Esophagus muscularis mucosa (tissue), 4 donors: ENCODE data around the gene UPP2. TPM values are rescaled to one million over a fixed set of nuclear protein-coding genes. Genes with fewer than 3 reads are reported as not detected.

Experiments
- DNase-seq: peaks from one replicate; pipeline ENCODE4 v3.0.0-alpha.2; 2017; ENCODE audit errors: extremely low spot score
- H3K27ac ChIP-seq, 4 donors: fragments of 200-600 bp; sonication (generic); replicated peaks in 1 of 4; 1 replicate in 3 of 4; 2 replicates in 1 of 4; pipeline ENCODE4 v1.5.1; 2016 to 2019; ENCODE audit warnings: mild to moderate bottlenecking in 1 of 4
- H3K27me3 ChIP-seq, 4 donors: fragments of 200-600 bp; sonication (generic); one replicate each; pipeline versions ENCODE4 v1.5.1 to v1.6.0; 2016 to 2019
- H3K36me3 ChIP-seq, 4 donors: fragments of 200-600 bp; sonication (generic); one replicate each; pipeline ENCODE4 v1.5.1; 2016 to 2019
- H3K4me1 ChIP-seq, 4 donors: fragments of 200-600 bp; sonication (generic); one replicate each; pipeline ENCODE4 v1.5.1; 2016 to 2019
- H3K4me3 ChIP-seq, 4 donors: fragments of 200-600 bp; sonication (generic); 1 replicate in 2 of 4; 2 replicates in 2 of 4; pipeline ENCODE4 v1.5.1; 2016 to 2019; ENCODE audit warnings: mild to moderate bottlenecking in 4 of 4, moderate library complexity in 1 of 4
- H3K9me3 ChIP-seq, 4 donors: fragments of 200-600 bp; sonication (generic); 1 replicate in 3 of 4; 2 replicates in 1 of 4; pipeline ENCODE4 v1.5.1; 2016 to 2019
- EP300 ChIP-seq: sonication (generic); formaldehyde crosslinking; IDR thresholded peaks from one replicate; pipeline ENCODE4 v1.6.1; 2017; ENCODE audit warnings: antibody characterized with exemption
- POLR2A ChIP-seq: fragments of 450-650 bp; IDR thresholded peaks from one replicate; pipeline ENCODE4 v1.6.1; 2017; ENCODE audit warnings: antibody characterized with exemption, moderate library complexity, mild to moderate bottlenecking, low read depth
- POLR2AphosphoS5 ChIP-seq, 2 donors: sonication (generic); formaldehyde crosslinking; IDR thresholded peaks; one replicate each; pipeline ENCODE4 v1.6.1; 2017; ENCODE audit warnings: antibody characterized with exemption in 2 of 2
- WGBS: methylation state at CpG from one replicate; pipeline ENCODE4 v1.1.5; 2018; 5-methylcytosine and 5-hydroxymethylcytosine counted together
- intact Hi-C: fragments of 100-400 bp; cut with DNase I; formaldehyde crosslinking; loops from one replicate; pipeline ENCODE4 v1.15.1; 2023
- total RNA-seq, 4 donors: library from RNA; depleted of rRNA; stranded (reverse); fragments of >200 nt; gene quantifications; one replicate each; pipeline versions ENCODE4 v1.1.0 to v1.2.1, GENCODE V29; 2016
- TF ChIP-seq, protein P1 (sequence below), 3 experiments: fragments of 200-600 bp in 2 of 3; fragments of 450-650 bp in 1 of 3; sonication (generic) in 2 of 3; IDR thresholded peaks; one replicate each; pipeline ENCODE4 v1.5.1; 2017 to 2019; ENCODE audit warnings: antibody characterized with exemption in 3 of 3, mild to moderate bottlenecking in 2 of 3, moderate library complexity in 1 of 3

The UPP2 gene
- total RNA-seq, 4 donors from 2014 or later, result not detected

DNA sequence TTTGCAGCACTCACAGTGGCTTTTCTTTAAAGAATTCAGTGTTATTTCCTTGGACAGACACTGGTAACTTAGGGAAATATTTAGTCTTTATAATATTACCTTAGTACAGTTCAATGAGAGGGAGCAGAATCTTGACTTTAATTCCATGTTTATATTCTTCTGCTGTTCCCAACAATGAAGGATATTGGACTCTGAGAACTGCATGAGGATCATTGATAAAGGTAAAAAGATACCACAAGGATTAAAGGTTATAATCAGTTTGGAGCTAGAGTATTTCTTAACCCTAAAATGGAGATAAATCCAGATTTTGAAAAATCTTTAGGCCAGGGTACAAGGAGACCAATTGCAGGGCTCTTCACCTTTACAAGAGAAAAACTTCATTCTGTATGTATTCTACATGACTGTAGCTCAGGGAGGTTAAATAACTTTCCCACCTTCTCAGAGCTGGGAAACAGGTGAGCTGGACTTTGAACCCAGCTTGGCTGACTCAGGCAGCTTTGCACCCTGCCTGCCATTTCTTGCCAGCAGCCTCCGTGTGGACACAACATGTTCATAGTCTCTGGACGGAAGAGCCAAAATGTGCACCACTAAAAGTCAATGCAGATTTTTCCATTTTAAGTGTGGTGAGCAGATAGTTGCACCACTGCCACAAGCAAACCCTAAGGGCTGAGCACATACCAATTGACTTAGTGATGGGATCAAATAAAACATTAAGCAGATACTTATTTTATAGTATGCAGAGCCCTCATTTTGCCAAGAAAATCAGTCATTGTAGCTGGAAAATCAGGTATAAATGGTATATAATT is 26.7 kb downstream of the UPP2 start:
- Histone ChIP-seq H3K4me1 (no peaks in the 10 kb centered on the region), H3K36me3 (no peaks in the 10 kb centered on the region), H3K27ac (no peak overlapping the region), H3K27me3 (no peaks in the 10 kb centered on the region), H3K9me3 (no peaks in the 10 kb centered on the region), H3K4me3 (no peak overlapping the region)
- TF ChIP-seq, protein P1, sequence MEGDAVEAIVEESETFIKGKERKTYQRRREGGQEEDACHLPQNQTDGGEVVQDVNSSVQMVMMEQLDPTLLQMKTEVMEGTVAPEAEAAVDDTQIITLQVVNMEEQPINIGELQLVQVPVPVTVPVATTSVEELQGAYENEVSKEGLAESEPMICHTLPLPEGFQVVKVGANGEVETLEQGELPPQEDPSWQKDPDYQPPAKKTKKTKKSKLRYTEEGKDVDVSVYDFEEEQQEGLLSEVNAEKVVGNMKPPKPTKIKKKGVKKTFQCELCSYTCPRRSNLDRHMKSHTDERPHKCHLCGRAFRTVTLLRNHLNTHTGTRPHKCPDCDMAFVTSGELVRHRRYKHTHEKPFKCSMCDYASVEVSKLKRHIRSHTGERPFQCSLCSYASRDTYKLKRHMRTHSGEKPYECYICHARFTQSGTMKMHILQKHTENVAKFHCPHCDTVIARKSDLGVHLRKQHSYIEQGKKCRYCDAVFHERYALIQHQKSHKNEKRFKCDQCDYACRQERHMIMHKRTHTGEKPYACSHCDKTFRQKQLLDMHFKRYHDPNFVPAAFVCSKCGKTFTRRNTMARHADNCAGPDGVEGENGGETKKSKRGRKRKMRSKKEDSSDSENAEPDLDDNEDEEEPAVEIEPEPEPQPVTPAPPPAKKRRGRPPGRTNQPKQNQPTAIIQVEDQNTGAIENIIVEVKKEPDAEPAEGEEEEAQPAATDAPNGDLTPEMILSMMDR (IDR thresholded peaks at IDR 0.05), result no peak
- TF ChIP-seq POLR2AphosphoS5 (IDR thresholded peaks at IDR 0.05) (no peak), EP300 (no peak), POLR2A (no peak)
- no peak for DNase-seq
- 73% methylated on average over 2 of the region's 2 CpGs for WGBS
- intact Hi-C loops, result no loop called here

DNA sequence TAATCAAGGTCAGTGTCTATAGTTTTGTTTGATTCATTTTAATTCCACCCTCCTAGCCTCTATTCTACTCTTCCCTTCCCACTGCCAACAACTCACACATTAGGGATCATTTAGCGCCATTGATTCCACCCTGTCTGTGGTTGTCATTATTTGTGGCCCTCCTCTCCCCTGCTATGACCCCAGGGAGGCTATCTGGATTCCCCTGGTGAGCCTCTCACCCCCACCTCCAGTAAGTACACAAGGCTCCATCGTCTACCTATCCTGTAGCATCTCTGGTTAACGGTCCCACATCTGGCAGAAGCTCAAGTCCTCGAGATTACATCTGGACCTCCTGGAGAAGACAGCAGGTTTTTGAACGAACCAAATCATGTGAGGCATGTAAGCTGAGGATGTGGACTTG is 27.4 kb downstream of the UPP2 start:
- no peak overlapping the region for H3K4me3 ChIP-seq
- H3K27me3 ChIP-seq, result no peaks in the 10 kb centered on the region
- H3K4me1 ChIP-seq, result no peaks in the 10 kb centered on the region
- no peak overlapping the region for H3K27ac ChIP-seq
- 85% methylated on average over 5 of the region's 5 CpGs for WGBS
- intact Hi-C loops, result no loop called here
- no peaks in the 10 kb centered on the region for H3K9me3 ChIP-seq
- TF ChIP-seq, protein P1 (IDR thresholded peaks at IDR 0.05), result no peak
- TF ChIP-seq POLR2A (no peak), POLR2AphosphoS5 (IDR thresholded peaks at IDR 0.05) (no peak), EP300 (no peak)
- H3K36me3 ChIP-seq, result no peaks in the 10 kb centered on the region
- no peak for DNase-seq

DNA sequence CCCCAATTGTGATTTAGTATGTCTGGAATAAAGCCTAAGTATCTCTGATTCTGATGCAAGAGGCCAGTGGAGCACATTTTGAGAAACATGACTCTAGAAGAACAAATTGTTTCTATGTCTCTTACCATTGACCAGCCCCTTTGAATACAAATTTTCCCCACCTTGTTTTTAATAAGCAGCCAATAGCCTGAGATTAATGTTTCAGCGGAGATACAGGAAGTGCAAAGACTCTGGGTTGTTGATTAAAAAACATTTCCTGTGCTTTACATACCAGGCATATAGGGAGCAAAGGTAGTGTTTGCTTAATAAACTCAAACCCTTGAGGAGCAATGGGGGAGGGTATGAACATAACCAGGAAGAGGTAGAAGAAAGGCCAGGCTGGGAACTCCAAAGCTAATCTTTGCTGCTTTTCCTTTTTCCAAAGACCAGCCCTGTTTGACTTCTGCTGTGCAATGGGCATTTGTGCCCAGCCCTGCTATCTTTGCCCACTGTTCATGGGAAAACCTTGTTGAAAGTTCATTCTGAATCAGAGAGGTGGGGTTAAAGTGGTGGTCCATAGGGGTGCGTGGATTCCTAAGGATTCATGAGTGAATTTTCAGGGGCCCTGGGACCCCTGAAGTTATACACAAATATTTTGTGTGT is 29.3 kb downstream of the UPP2 start:
- TF ChIP-seq POLR2AphosphoS5 (IDR thresholded peaks at IDR 0.05) (no peak), POLR2A (no peak), EP300 (no peak)
- TF ChIP-seq, protein P1 (IDR thresholded peaks at IDR 0.05), result no peak
- intact Hi-C loops, result no loop called here
- DNase-seq, result no peak
- Histone ChIP-seq H3K27ac (no peak overlapping the region), H3K4me3 (no peak overlapping the region), H3K36me3 (no peaks in the 10 kb centered on the region), H3K9me3 (no peaks in the 10 kb centered on the region), H3K27me3 (no peaks in the 10 kb centered on the region), H3K4me1 (no peaks in the 10 kb centered on the region)
- 100% methylated on average over 2 of the region's 2 CpGs for WGBS

DNA sequence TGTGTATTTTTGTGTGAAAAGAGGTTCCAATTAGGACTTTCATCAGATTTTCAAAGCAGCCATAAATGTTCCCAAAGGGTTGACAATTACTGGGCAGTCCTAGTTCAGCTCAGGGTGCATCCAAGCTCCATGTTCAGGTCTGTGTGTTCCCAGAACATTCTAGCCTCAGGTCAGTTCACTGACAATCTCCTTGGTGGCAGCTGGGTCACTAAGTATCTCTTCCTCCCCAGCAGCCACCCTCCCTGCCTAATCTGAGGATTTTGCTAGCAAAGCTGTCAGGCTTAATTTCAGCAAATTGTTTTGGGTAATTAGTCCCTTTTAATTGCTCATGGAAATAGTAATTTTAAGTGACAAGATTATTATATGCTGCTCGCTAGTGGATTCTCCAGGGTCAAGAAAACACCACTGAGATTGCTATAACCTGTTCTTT is 29.8 kb downstream of the UPP2 start:
- Histone ChIP-seq H3K27me3 (no peaks in the 10 kb centered on the region), H3K27ac (no peak overlapping the region), H3K4me3 (no peak overlapping the region), H3K4me1 (no peaks in the 10 kb centered on the region), H3K9me3 (no peaks in the 10 kb centered on the region), H3K36me3 (no peaks in the 10 kb centered on the region)
- WGBS, result 86% methylated on average over 1 of the region's 1 CpG
- TF ChIP-seq POLR2A (no peak), POLR2AphosphoS5 (IDR thresholded peaks at IDR 0.05) (no peak), EP300 (no peak)
- TF ChIP-seq, protein P1 (IDR thresholded peaks at IDR 0.05), result no peak
- no peak for DNase-seq
- intact Hi-C loops, result no loop called here
